ENCODE results near the gene ENDOG. TPM values are rescaled to one million over a fixed set of nuclear protein-coding genes. Genes with fewer than 3 reads are reported as not detected.

Gene ENDOG
- total RNA-seq, 1 donor from 2014 or later: 20.5 TPM

- Histone ChIP-seq H3K36me3 (ENCODE audit: control insufficient read depth, insufficient read depth, low read length) (peaks cover 2% of the 10 kb centered on the region), H3K4me3 (ENCODE audit: low read depth, low read length) (no peak overlapping the region), H3K27me3 (ENCODE audit: control insufficient read depth, insufficient read depth, low read length) (no peaks in the 10 kb centered on the region)
- no peak for DNase-seq (ENCODE audit: low read depth)
- no peak for TF ChIP-seq CTCF (IDR thresholded peaks at IDR 0.05; ENCODE audit: insufficient read depth, low read length, poor library complexity, severe bottlenecking)
Observed at GRCh38 chr9:128822407-128823042, 4.2 kb downstream of the ENDOG start.

GRCh38 chr9:128823362-128823902, 5.1 kb downstream of the ENDOG start:
- H3K4me3 ChIP-seq (ENCODE audit: low read depth, low read length): no peak overlapping the region
- TF ChIP-seq CTCF (IDR thresholded peaks at IDR 0.05; ENCODE audit: insufficient read depth, low read length, poor library complexity, severe bottlenecking): no peak
- DNase-seq (ENCODE audit: low read depth): no peak
- H3K36me3 ChIP-seq (ENCODE audit: control insufficient read depth, insufficient read depth, low read length): peaks cover 2% of the 10 kb centered on the region
- no peaks in the 10 kb centered on the region for H3K27me3 ChIP-seq (ENCODE audit: control insufficient read depth, insufficient read depth, low read length)

- no peak for DNase-seq (ENCODE audit: low read depth)
- H3K27me3 ChIP-seq (ENCODE audit: control insufficient read depth, insufficient read depth, low read length): no peaks in the 10 kb centered on the region
- H3K36me3 ChIP-seq (ENCODE audit: control insufficient read depth, insufficient read depth, low read length): peaks cover 2% of the 10 kb centered on the region
- no peak for TF ChIP-seq CTCF (IDR thresholded peaks at IDR 0.05; ENCODE audit: insufficient read depth, low read length, poor library complexity, severe bottlenecking)
- H3K4me3 ChIP-seq (ENCODE audit: low read depth, low read length): no peak overlapping the region
Observed at GRCh38 chr9:128823903-128824406, 5.7 kb downstream of the ENDOG start.

- Histone ChIP-seq H3K27me3 (ENCODE audit: control insufficient read depth, insufficient read depth, low read length) (no peaks in the 10 kb centered on the region), H3K4me3 (ENCODE audit: low read depth, low read length) (no peak overlapping the region), H3K36me3 (ENCODE audit: control insufficient read depth, insufficient read depth, low read length) (peaks cover 2% of the 10 kb centered on the region)
- TF ChIP-seq CTCF (IDR thresholded peaks at IDR 0.05; ENCODE audit: insufficient read depth, low read length, poor library complexity, severe bottlenecking): no peak
- DNase-seq (ENCODE audit: low read depth): no peak
Observed at GRCh38 chr9:128824911-128825310, 6.6 kb downstream of the ENDOG start.

- Histone ChIP-seq H3K36me3 (ENCODE audit: control insufficient read depth, insufficient read depth, low read length) (peaks cover 2% of the 10 kb centered on the region), H3K4me3 (ENCODE audit: low read depth, low read length) (no peak overlapping the region), H3K27me3 (ENCODE audit: control insufficient read depth, insufficient read depth, low read length) (no peaks in the 10 kb centered on the region)
- peak; percentile 6 for TF ChIP-seq CTCF (IDR thresholded peaks at IDR 0.05; ENCODE audit: insufficient read depth, low read length, poor library complexity, severe bottlenecking)
- no peak for DNase-seq (ENCODE audit: low read depth)
Observed at GRCh38 chr9:128825923-128826700, 7.8 kb downstream of the ENDOG start.
